ENCODE measurements around the gene CEACAM18.

The CEACAM18 gene

GRCh38 chr19:51539821-51540366 lies 61.6 kb downstream of the CEACAM18 start:
- no peak for DNase-seq

All from activated naive CD4-positive, alpha-beta T cell (primary cell).